Tibial nerve (tissue), 4 donors: ENCODE measurements around the gene TSSK6. TPM values are rescaled to one million over a fixed set of nuclear protein-coding genes. Genes with fewer than 3 reads are reported as not detected.
A peak's percentile ranks its signal among the peaks of the same experiment; 100 is the strongest.

Source experiments
- DNase-seq, 2 donors: peaks; one replicate each; pipeline ENCODE4 v3.0.0-alpha.2; 2019; ENCODE audit warnings: low spot score in 2 of 2
- H3K27ac ChIP-seq, 4 donors: fragments of 200-600 bp; sonication (generic) in 3 of 4; one replicate each; pipeline ENCODE4 v1.5.1; 2017 to 2019; ENCODE audit warnings: mild to moderate bottlenecking in 1 of 4
- H3K27me3 ChIP-seq, 2 donors: fragments of 200-600 bp; sonication (generic) in 1 of 2; one replicate each; pipeline versions ENCODE4 v1.5.1 to v1.6.0; 2017 to 2019
- H3K36me3 ChIP-seq, 3 donors: fragments of 200-600 bp; sonication (generic); one replicate each; pipeline ENCODE4 v1.5.1; 2018 to 2019
- H3K4me1 ChIP-seq, 4 donors: fragments of 200-600 bp; sonication (generic) in 3 of 4; one replicate each; pipeline ENCODE4 v1.5.1; 2017 to 2019
- H3K4me3 ChIP-seq, 4 donors: fragments of 200-600 bp; sonication (generic) in 3 of 4; one replicate each; pipeline ENCODE4 v1.5.1; 2017 to 2019; ENCODE audit warnings: mild to moderate bottlenecking in 1 of 4, moderate library complexity in 1 of 4
- H3K9me3 ChIP-seq, 4 donors: fragments of 200-600 bp; sonication (generic) in 3 of 4; one replicate each; pipeline ENCODE4 v1.5.1; 2017 to 2019
- CTCF ChIP-seq, 5 experiments: fragments of 200-600 bp in 3 of 5; fragments of 450-650 bp in 2 of 5; sonication (generic) in 3 of 5; IDR thresholded peaks; one replicate each; pipeline ENCODE4 v1.5.1; 2016 to 2019; ENCODE audit warnings: antibody characterized with exemption in 5 of 5, mild to moderate bottlenecking in 3 of 5, moderate library complexity in 2 of 5
- EP300 ChIP-seq, 2 donors: sonication (generic); formaldehyde crosslinking; IDR thresholded peaks; one replicate each; pipeline ENCODE4 v1.6.1; 2017; ENCODE audit warnings: antibody characterized with exemption in 2 of 2, mild to moderate bottlenecking in 1 of 2
- POLR2A ChIP-seq, 2 donors: fragments of 450-650 bp; IDR thresholded peaks; one replicate each; pipeline ENCODE4 v1.6.1; 2017; ENCODE audit warnings: antibody characterized with exemption in 2 of 2, mild to moderate bottlenecking in 2 of 2, moderate library complexity in 2 of 2
- WGBS, 2 donors: methylation state at CpG; one replicate each; pipeline ENCODE4 v1.1.5; 2018; 5-methylcytosine and 5-hydroxymethylcytosine counted together
- total RNA-seq, 4 donors: library from RNA; depleted of rRNA; stranded (reverse); fragments of >200 nt; gene quantifications; one replicate each; pipeline ENCODE4 v1.1.0, GENCODE V29; 2016

Gene TSSK6
- total RNA-seq, 4 donors from 2014 or later: 1.8 to 7.2 (median 3.7) TPM

GRCh38 chr19:19517235-19517619 is 1.9 kb upstream of the TSSK6 start:
- 75 to 80% methylated on average over 10 of the region's 10 CpGs for WGBS, 2 donors
- TF ChIP-seq EP300 (IDR thresholded peaks at IDR 0.05) (no peak), CTCF (IDR thresholded peaks at IDR 0.05) (no peak), POLR2A (IDR thresholded peaks at IDR 0.05) (no peak)
- H3K4me1 ChIP-seq: peaks cover 0 to 45% (median 13%) of the 10 kb centered on the region in 4 donors
- peaks cover 0 to 32% (median 0%) of the 10 kb centered on the region in 3 donors for H3K36me3 ChIP-seq
- no peaks in the 10 kb centered on the region for H3K27me3 ChIP-seq
- peak overlapping the region in 1 of 4 donors; percentile 61 for H3K4me3 ChIP-seq
- no peak overlapping the region for H3K27ac ChIP-seq
- no peak for DNase-seq
- H3K9me3 ChIP-seq: peaks cover 0 to 7% (median 0%) of the 10 kb centered on the region in 4 donors

GRCh38 chr19:19515642-19516519 is 533 bp upstream of the TSSK6 start, which contains the start of gene NDUFA13:
TSS of gene NDUFA13 (plus strand) at chr19:19516225. CDS start at chr19:19516239, 14 bp downstream.
- TF ChIP-seq EP300 (IDR thresholded peaks at IDR 0.05): peak; percentile 47 to 100
- peak in 3 of 5 experiments; percentile 17 to 38 (median 18) for TF ChIP-seq CTCF (IDR thresholded peaks at IDR 0.05)
- peak; percentile 60 to 73 for TF ChIP-seq POLR2A (IDR thresholded peaks at IDR 0.05)
- peaks cover 0 to 45% (median 13%) of the 10 kb centered on the region in 4 donors for H3K4me1 ChIP-seq
- peaks cover 0 to 7% (median 0%) of the 10 kb centered on the region in 4 donors for H3K9me3 ChIP-seq
- 7 to 11% methylated on average over 30 to 45 of the region's 61 CpGs for WGBS, 2 donors
- H3K4me3 ChIP-seq: peak within 1 kb of the TSS; percentile 61 to 85 (median 70)
- DNase-seq: peak; percentile 90 to 97
- peak within 1 kb of the TSS; percentile 83 to 90 (median 86) for H3K27ac ChIP-seq
- no peaks in the 10 kb centered on the region for H3K27me3 ChIP-seq
- H3K36me3 ChIP-seq: peaks cover 0 to 24% (median 0%) of the 10 kb centered on the region in 3 donors

GRCh38 chr19:19514215-19514657 is 1.1 kb downstream of the TSSK6 start:
- H3K9me3 ChIP-seq: peaks cover 0 to 7% (median 0%) of the 10 kb centered on the region in 4 donors
- H3K36me3 ChIP-seq: peaks cover 0 to 8% (median 0%) of the 10 kb centered on the region in 3 donors
- 34 to 43% methylated on average over 24 to 46 of the region's 46 CpGs for WGBS, 2 donors
- TF ChIP-seq POLR2A (IDR thresholded peaks at IDR 0.05) (no peak), EP300 (IDR thresholded peaks at IDR 0.05) (peak in 1 of 2 donors; percentile 21), CTCF (IDR thresholded peaks at IDR 0.05) (no peak)
- DNase-seq: no peak
- no peaks in the 10 kb centered on the region for H3K27me3 ChIP-seq
- H3K4me1 ChIP-seq: peaks cover 0 to 40% (median 13%) of the 10 kb centered on the region in 4 donors
- peak overlapping the region in 1 of 4 donors; percentile 31 for H3K4me3 ChIP-seq
- no peak overlapping the region for H3K27ac ChIP-seq

- peak overlapping the region in 1 of 4 donors; percentile 31 for H3K4me3 ChIP-seq
- 80 to 81% methylated on average over 17 of the region's 17 CpGs for WGBS, 2 donors
Measured at GRCh38 chr19:19513682-19514081, 1.7 kb downstream of the TSSK6 start.

More at GRCh38 chr19:19513682-19514081, 1.7 kb downstream of the TSSK6 start:
- Histone ChIP-seq H3K36me3 (peaks cover 0 to 5% (median 0%) of the 10 kb centered on the region in 3 donors), H3K27ac (no peak overlapping the region), H3K27me3 (no peaks in the 10 kb centered on the region), H3K9me3 (peaks cover 0 to 7% (median 0%) of the 10 kb centered on the region in 4 donors), H3K4me1 (peaks cover 0 to 37% (median 13%) of the 10 kb centered on the region in 4 donors)
- TF ChIP-seq CTCF (IDR thresholded peaks at IDR 0.05) (no peak), EP300 (IDR thresholded peaks at IDR 0.05) (no peak), POLR2A (IDR thresholded peaks at IDR 0.05) (no peak)
- no peak for DNase-seq
